ENCODE data around the gene MAPK8IP1.
"Not testable (repeated sequence)": the region's sequence is repeated elsewhere in the genome, so short reads cannot be mapped to it uniquely, and the experiment has no call there.

The MAPK8IP1 gene

DNA sequence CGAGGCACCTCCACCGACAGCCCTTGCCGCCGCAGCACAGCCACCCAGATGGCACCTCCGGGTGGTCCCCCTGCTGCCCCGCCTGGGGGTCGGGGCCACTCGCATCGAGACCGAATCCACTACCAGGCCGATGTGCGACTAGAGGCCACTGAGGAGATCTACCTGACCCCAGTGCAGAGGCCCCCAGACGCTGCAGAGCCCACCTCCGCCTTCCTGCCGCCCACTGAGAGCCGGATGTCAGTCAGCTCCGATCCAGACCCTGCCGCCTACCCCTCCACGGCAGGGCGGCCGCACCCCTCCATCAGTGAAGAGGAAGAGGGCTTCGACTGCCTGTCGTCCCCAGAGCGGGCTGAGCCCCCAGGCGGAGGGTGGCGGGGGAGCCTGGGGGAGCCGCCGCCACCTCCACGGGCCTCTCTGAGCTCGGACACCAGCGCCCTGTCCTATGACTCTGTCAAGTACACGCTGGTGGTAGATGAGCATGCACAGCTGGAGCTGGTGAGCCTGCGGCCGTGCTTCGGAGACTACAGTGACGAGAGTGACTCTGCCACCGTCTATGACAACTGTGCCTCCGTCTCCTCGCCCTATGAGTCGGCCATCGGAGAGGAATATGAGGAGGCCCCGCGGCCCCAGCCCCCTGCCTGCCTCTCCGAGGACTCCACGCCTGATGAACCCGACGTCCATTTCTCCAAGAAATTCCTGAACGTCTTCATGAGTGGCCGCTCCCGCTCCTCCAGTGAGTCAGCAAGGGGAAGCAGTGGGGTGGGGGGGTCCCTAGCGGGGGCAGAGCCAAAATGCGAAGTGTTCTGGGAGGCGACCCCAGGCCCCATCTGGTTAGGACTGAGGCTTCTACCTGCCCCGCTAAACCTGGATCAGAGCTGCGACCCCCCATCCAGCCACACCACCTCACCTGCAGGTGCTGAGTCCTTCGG lies 17.3 kb downstream of the MAPK8IP1 start:
- H3K27me3 ChIP-seq (ENCODE audit: insufficient read depth, poor library complexity, severe bottlenecking), result peaks cover 24% of the 10 kb centered on the region
- H3K4me3 ChIP-seq (replicated peaks; ENCODE audit: insufficient read depth, low read length), result no peak overlapping the region
- DNase-seq (ENCODE audit: low read depth in 1 of 2, low spot score in 1 of 2), result no peak
- TF ChIP-seq POLR2AphosphoS5 (IDR thresholded peaks at IDR 0.05; ENCODE audit: low read depth) (no peak), SPI1 (IDR thresholded peaks at IDR 0.05; ENCODE audit: borderline replicate concordance, low read depth) (no peak), GABPA (IDR thresholded peaks at IDR 0.05; ENCODE audit: low read depth) (no peak)
- TF ChIP-seq, protein P1, sequence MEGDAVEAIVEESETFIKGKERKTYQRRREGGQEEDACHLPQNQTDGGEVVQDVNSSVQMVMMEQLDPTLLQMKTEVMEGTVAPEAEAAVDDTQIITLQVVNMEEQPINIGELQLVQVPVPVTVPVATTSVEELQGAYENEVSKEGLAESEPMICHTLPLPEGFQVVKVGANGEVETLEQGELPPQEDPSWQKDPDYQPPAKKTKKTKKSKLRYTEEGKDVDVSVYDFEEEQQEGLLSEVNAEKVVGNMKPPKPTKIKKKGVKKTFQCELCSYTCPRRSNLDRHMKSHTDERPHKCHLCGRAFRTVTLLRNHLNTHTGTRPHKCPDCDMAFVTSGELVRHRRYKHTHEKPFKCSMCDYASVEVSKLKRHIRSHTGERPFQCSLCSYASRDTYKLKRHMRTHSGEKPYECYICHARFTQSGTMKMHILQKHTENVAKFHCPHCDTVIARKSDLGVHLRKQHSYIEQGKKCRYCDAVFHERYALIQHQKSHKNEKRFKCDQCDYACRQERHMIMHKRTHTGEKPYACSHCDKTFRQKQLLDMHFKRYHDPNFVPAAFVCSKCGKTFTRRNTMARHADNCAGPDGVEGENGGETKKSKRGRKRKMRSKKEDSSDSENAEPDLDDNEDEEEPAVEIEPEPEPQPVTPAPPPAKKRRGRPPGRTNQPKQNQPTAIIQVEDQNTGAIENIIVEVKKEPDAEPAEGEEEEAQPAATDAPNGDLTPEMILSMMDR (IDR thresholded peaks at IDR 0.05; ENCODE audit: insufficient read depth, low read length), result no peak
- TF ChIP-seq, protein P2, sequence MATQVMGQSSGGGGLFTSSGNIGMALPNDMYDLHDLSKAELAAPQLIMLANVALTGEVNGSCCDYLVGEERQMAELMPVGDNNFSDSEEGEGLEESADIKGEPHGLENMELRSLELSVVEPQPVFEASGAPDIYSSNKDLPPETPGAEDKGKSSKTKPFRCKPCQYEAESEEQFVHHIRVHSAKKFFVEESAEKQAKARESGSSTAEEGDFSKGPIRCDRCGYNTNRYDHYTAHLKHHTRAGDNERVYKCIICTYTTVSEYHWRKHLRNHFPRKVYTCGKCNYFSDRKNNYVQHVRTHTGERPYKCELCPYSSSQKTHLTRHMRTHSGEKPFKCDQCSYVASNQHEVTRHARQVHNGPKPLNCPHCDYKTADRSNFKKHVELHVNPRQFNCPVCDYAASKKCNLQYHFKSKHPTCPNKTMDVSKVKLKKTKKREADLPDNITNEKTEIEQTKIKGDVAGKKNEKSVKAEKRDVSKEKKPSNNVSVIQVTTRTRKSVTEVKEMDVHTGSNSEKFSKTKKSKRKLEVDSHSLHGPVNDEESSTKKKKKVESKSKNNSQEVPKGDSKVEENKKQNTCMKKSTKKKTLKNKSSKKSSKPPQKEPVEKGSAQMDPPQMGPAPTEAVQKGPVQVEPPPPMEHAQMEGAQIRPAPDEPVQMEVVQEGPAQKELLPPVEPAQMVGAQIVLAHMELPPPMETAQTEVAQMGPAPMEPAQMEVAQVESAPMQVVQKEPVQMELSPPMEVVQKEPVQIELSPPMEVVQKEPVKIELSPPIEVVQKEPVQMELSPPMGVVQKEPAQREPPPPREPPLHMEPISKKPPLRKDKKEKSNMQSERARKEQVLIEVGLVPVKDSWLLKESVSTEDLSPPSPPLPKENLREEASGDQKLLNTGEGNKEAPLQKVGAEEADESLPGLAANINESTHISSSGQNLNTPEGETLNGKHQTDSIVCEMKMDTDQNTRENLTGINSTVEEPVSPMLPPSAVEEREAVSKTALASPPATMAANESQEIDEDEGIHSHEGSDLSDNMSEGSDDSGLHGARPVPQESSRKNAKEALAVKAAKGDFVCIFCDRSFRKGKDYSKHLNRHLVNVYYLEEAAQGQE (IDR thresholded peaks at IDR 0.05; ENCODE audit: insufficient replicate concordance, low read depth), result no peak
- H3K27ac ChIP-seq (replicated peaks), result no peak overlapping the region

DNA sequence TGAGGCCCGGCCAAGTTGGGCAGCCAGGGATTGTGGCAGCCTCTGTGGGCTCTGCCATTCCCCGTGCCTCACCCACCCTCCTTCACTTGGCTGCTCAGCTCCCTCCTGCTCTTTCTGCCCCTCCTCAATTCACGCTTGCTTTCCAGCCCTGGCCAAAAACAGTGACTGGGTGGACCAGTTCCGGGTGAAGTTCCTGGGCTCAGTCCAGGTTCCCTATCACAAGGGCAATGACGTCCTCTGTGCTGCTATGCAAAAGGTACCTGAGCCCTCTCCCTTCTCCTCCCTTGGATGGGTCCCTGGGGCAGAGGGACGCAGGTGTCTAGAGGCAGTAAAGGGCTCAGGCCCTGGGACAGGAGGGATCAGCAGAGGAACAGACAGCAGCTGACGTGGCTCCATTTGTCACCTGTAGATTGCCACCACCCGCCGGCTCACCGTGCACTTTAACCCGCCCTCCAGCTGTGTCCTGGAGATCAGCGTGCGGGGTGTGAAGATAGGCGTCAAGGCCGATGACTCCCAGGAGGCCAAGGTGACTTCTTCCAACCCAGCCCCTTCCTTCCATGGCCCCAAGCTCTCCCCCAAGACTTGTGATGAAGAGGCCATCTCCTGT lies 19.0 kb downstream of the MAPK8IP1 start:
- Histone ChIP-seq H3K27me3 (ENCODE audit: insufficient read depth, poor library complexity, severe bottlenecking) (peaks cover 13% of the 10 kb centered on the region), H3K27ac (replicated peaks) (no peak overlapping the region), H3K4me3 (replicated peaks; ENCODE audit: insufficient read depth, low read length) (no peak overlapping the region)
- TF ChIP-seq, protein P1 (IDR thresholded peaks at IDR 0.05; ENCODE audit: insufficient read depth, low read length), result no peak
- TF ChIP-seq GABPA (IDR thresholded peaks at IDR 0.05; ENCODE audit: low read depth) (no peak), POLR2AphosphoS5 (IDR thresholded peaks at IDR 0.05; ENCODE audit: low read depth) (no peak), SPI1 (IDR thresholded peaks at IDR 0.05; ENCODE audit: borderline replicate concordance, low read depth) (no peak)
- TF ChIP-seq, protein P2 (IDR thresholded peaks at IDR 0.05; ENCODE audit: insufficient replicate concordance, low read depth), result no peak
- no peak for DNase-seq (ENCODE audit: low read depth in 1 of 2, low spot score in 1 of 2)

DNA sequence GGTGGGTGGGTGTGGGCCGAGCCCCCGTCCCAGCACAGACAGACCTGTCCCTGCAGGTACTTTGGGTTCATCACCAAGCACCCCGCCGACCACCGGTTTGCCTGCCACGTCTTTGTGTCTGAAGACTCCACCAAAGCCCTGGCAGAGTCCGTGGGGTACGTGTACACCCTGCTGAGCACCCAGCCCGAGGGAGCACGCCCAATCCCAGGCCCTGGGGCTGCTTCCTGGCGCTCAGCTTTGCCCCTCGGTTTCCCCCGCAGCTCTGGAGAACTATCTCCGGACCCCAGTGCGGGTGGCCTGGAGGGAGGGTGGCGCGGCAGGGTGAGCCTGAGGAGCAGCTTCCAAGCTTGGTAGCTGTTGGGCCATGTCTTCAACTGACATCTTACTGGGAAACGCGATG lies 19.6 kb downstream of the MAPK8IP1 start:
- no peak for DNase-seq (ENCODE audit: low read depth in 1 of 2, low spot score in 1 of 2)
- H3K27ac ChIP-seq (replicated peaks), result no peak overlapping the region
- TF ChIP-seq, protein P1 (IDR thresholded peaks at IDR 0.05; ENCODE audit: insufficient read depth, low read length), result no peak
- TF ChIP-seq, protein P2 (IDR thresholded peaks at IDR 0.05; ENCODE audit: insufficient replicate concordance, low read depth), result no peak
- peaks cover 10% of the 10 kb centered on the region for H3K27me3 ChIP-seq (ENCODE audit: insufficient read depth, poor library complexity, severe bottlenecking)
- H3K4me3 ChIP-seq (replicated peaks; ENCODE audit: insufficient read depth, low read length), result no peak overlapping the region

DNA sequence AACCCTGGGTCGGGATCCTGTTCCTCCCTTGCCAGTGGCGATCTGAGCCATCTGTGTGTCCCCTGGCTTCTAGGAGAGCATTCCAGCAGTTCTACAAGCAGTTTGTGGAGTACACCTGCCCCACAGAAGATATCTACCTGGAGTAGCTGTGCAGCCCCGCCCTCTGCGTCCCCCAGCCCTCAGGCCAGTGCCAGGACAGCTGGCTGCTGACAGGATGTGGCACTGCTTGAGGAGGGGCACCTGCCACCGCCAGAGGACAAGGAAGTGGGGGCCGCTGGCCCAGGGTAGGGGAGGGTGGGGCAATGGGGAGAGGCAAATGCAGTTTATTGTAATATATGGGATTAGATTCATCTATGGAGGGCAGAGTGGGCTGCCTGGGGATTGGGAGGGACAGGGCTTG lies 20.1 kb downstream of the MAPK8IP1 start:
- not testable (repeated sequence) for H3K27ac ChIP-seq (replicated peaks); H3K27me3 ChIP-seq (ENCODE audit: insufficient read depth, poor library complexity, severe bottlenecking); DNase-seq (ENCODE audit: low read depth in 1 of 2, low spot score in 1 of 2); H3K4me3 ChIP-seq (replicated peaks; ENCODE audit: insufficient read depth, low read length)

All from HL-60 (cell line).